IMR-90 (cell line): Measurements from ENCODE around the gene TOR4A. TPM values are rescaled to one million over a fixed set of nuclear protein-coding genes. Genes with fewer than 3 reads are reported as not detected.

Source experiments
- ATAC-seq: fragments of 200-7000 bp; cut with Tn5 transposase; 2 replicates; pipeline ENCODE4 v1.9.1; 2020; ENCODE audit warnings: low read depth, mild to moderate bottlenecking, moderate library complexity
- BruUV-seq: library from RNA; stranded (reverse); fragments of 400-500 nt; replicated peaks from 2 replicates; lab custom pipeline; 2021; lab: Mats Ljungman, UMichigan
- CTCF ChIA-PET: fragments of 300-600 bp; formaldehyde crosslinking; extraction: SDS; loops from one replicate; lab custom pipeline; 2021; ENCODE audit warnings: antibody characterized with exemption; lab: Yijun Ruan, JAX
- POLR2A ChIA-PET: fragments of 300-600 bp; sonication (Branson Sonifier 250); formaldehyde crosslinking; loops from one replicate; lab custom pipeline; 2022; ENCODE audit warnings: antibody characterized with exemption; ENCODE audit not compliant: unreplicated experiment; lab: Charles Lee
- DNase-seq: peaks from one replicate; pipeline ENCODE4 v3.0.0; 2013
- H2AFZ ChIP-seq: replicated peaks from 2 replicates; pipeline ENCODE3; 2013; ENCODE audit warnings: low read length, mild to moderate bottlenecking; ENCODE audit not compliant: poor library complexity
- H2AK5ac ChIP-seq: 2 replicates; pipeline ENCODE4 v1.6.1; 2013; ENCODE audit warnings: low read depth, low read length, inconsistent platforms
- H2AK9ac ChIP-seq: replicated peaks from 2 replicates; pipeline ENCODE3; 2013; ENCODE audit warnings: mild to moderate bottlenecking, low read depth, low read length, moderate library complexity; ENCODE audit not compliant: poor library complexity
- H2BK120ac ChIP-seq: 2 replicates; pipeline ENCODE4 v1.6.1; 2013; ENCODE audit warnings: low read depth, low read length, inconsistent platforms
- H2BK15ac ChIP-seq: 3 replicates; pipeline ENCODE4 v1.6.1; 2013; ENCODE audit warnings: low read depth, low read length, inconsistent platforms
- H2BK20ac ChIP-seq: 2 replicates; pipeline ENCODE4 v1.6.1; 2013; ENCODE audit warnings: low read depth, mild to moderate bottlenecking, inconsistent platforms, low read length, moderate library complexity
- H2BK5ac ChIP-seq: 2 replicates; pipeline ENCODE4 v1.6.1; 2013; ENCODE audit warnings: mild to moderate bottlenecking, low read depth, low read length, inconsistent platforms; ENCODE audit not compliant: poor library complexity, severe bottlenecking
- H3K14ac ChIP-seq: replicated peaks from 2 replicates; pipeline ENCODE4 v1.6.1; 2013; ENCODE audit warnings: low read depth, low read length, inconsistent platforms
- H3K18ac ChIP-seq: 2 replicates; pipeline ENCODE4 v1.6.1; 2013; ENCODE audit warnings: low read depth, low read length, control low read depth
- H3K23ac ChIP-seq: 2 replicates; pipeline ENCODE4 v1.6.1; 2013; ENCODE audit warnings: low read depth, low read length, inconsistent platforms
- H3K27ac ChIP-seq: 2 replicates; pipeline ENCODE4 v1.5.1; 2013; ENCODE audit warnings: mild to moderate bottlenecking, control low read depth, low read length; ENCODE audit not compliant: insufficient read depth
- H3K27me3 ChIP-seq: 2 replicates; pipeline ENCODE4 v1.6.1; 2013; ENCODE audit warnings: low read length; ENCODE audit not compliant: control insufficient read depth, insufficient read depth
- H3K36me3 ChIP-seq: 2 replicates; pipeline ENCODE4 v1.6.1; 2013; ENCODE audit warnings: low read length, mixed read lengths; ENCODE audit not compliant: control insufficient read depth, insufficient read depth
- H3K4ac ChIP-seq: 2 replicates; pipeline ENCODE4 v1.6.1; 2013; ENCODE audit warnings: low read depth, low read length, inconsistent platforms
- H3K4me1 ChIP-seq: 2 replicates; pipeline ENCODE4 v1.6.1; 2013; ENCODE audit warnings: low read length, mixed read lengths; ENCODE audit not compliant: control insufficient read depth, insufficient read depth
- H3K4me2 ChIP-seq: 2 replicates; pipeline ENCODE4 v1.6.1; 2013; ENCODE audit warnings: low read depth, mild to moderate bottlenecking, control low read depth, low read length, moderate library complexity
- H3K4me3 ChIP-seq: 2 replicates; pipeline ENCODE4 v1.5.1; 2013; ENCODE audit warnings: low read depth, mild to moderate bottlenecking, control low read depth, low read length, moderate library complexity; ENCODE audit not compliant: insufficient read depth
- H3K56ac ChIP-seq: 2 replicates; pipeline ENCODE4 v1.6.1; 2013; ENCODE audit warnings: low read length, inconsistent platforms; ENCODE audit not compliant: insufficient read depth; ENCODE audit errors: extremely low read depth
- H3K79me1 ChIP-seq, 2 experiments: 2 replicates each; pipeline ENCODE4 v1.6.1; 2013; ENCODE audit warnings: low read length in 2 of 2, inconsistent platforms in 1 of 2, low read depth in 1 of 2
- H3K9ac ChIP-seq: 2 replicates; pipeline ENCODE4 v1.6.1; 2013; ENCODE audit warnings: low read depth, low read length, control low read depth
- H3K9me1 ChIP-seq: 2 replicates; pipeline ENCODE4 v1.6.1; 2013; ENCODE audit warnings: low read length, inconsistent platforms; ENCODE audit not compliant: insufficient read depth
- H3K9me3 ChIP-seq: 2 replicates; pipeline ENCODE4 v1.6.1; 2013; ENCODE audit warnings: low read length; ENCODE audit not compliant: control insufficient read depth, insufficient read depth
- H4K20me1 ChIP-seq: 2 replicates; pipeline ENCODE4 v1.6.1; 2013; ENCODE audit warnings: low read length, inconsistent platforms; ENCODE audit not compliant: insufficient read depth
- H4K5ac ChIP-seq: 2 replicates; pipeline ENCODE4 v1.6.1; 2013; ENCODE audit warnings: mild to moderate bottlenecking, low read depth, low read length, control low read depth
- H4K8ac ChIP-seq, 2 experiments: 2 replicates each; pipeline ENCODE4 v1.6.1; 2013; ENCODE audit warnings: low read depth in 2 of 2, low read length in 2 of 2, control low read depth in 1 of 2, inconsistent platforms in 1 of 2
- H4K91ac ChIP-seq: 2 replicates; pipeline ENCODE4 v1.6.1; 2013; ENCODE audit warnings: low read depth, low read length, inconsistent platforms; ENCODE audit not compliant: insufficient read depth
- CHD1 ChIP-seq: IDR thresholded peaks from 2 replicates; pipeline ENCODE4 v1.6.1; 2012; ENCODE audit warnings: low read depth, low read length, improper control_type of control experiment
- MAFK ChIP-seq: IDR thresholded peaks from 2 replicates; pipeline ENCODE4 v1.6.1; 2012; ENCODE audit warnings: low read depth, low read length, improper control_type of control experiment
- MAZ ChIP-seq: IDR thresholded peaks from 2 replicates; pipeline ENCODE4 v1.6.1; 2012; ENCODE audit warnings: low read depth, mild to moderate bottlenecking, low read length, improper control_type of control experiment, moderate library complexity, borderline replicate concordance
- NFE2L2 ChIP-seq: fragments of 150-350 bp; IDR thresholded peaks from 2 replicates; pipeline ENCODE4 v1.6.1; 2016; ENCODE audit warnings: low read depth, mild to moderate bottlenecking, low read length
- POLR2A ChIP-seq: IDR thresholded peaks from 2 replicates; pipeline ENCODE4 v1.6.1; 2012; ENCODE audit warnings: mild to moderate bottlenecking, low read depth, low read length
- RAD21 ChIP-seq: IDR thresholded peaks from 2 replicates; pipeline ENCODE4 v1.6.1; 2012; ENCODE audit warnings: low read length, improper control_type of control experiment
- RCOR1 ChIP-seq: IDR thresholded peaks from 2 replicates; pipeline ENCODE4 v1.6.1; 2012; ENCODE audit warnings: mild to moderate bottlenecking, low read length, improper control_type of control experiment; ENCODE audit not compliant: insufficient replicate concordance
- WGBS, 2 experiments: methylation state at CpG; one replicate each; pipeline versions ENCODE4 v1.1.5 to v1.1.7; 2013; ENCODE audit warnings: missing lambda C conversion rate in 2 of 2; ENCODE audit not compliant: insufficient read length in 1 of 2; ENCODE audit errors: extremely low coverage in 2 of 2; 5-methylcytosine and 5-hydroxymethylcytosine counted together
- dilution Hi-C: fragments of 300-500 bp; cut with HindIII; formaldehyde crosslinking; loops from one replicate; pipeline ENCODE4 v1.14.3; 2018; ENCODE audit warnings: low sequenced_read_pairs; ENCODE audit not compliant: unreplicated experiment
- in situ Hi-C: fragments of 300-500 bp; cut with MboI; formaldehyde crosslinking; loops from 3 replicates; pipeline ENCODE4 v1.14.3; 2019; ENCODE audit warnings: low sequenced_read_pairs, inconsistent platforms, mixed read lengths
- intact Hi-C: fragments of 100-400 bp; cut with micrococcal nuclease; formaldehyde crosslinking; loops from 2 replicates; pipeline ENCODE4 v1.10.0; 2022
- polyA plus RNA-seq, 3 experiments: library from polyadenylated mRNA; depleted of rRNA; stranded (reverse); fragments of >200 nt; gene quantifications; 2 replicates each; pipeline ENCODE4 v1.2.3, GENCODE V29; 2012; ENCODE audit warnings: low replicate concordance in 1 of 3
- total RNA-seq: library from RNA; depleted of rRNA; stranded (reverse); fragments of >200 nt; gene quantifications from 2 replicates; pipeline ENCODE4 v1.2.3, GENCODE V29; 2012
- TF ChIP-seq, protein P1 (sequence below): fragments of 150-350 bp; IDR thresholded peaks from 2 replicates; pipeline ENCODE4 v1.6.1; 2017; ENCODE audit warnings: mild to moderate bottlenecking, antibody characterized with exemption, low read length, low read depth
- TF ChIP-seq, protein P2 (sequence below): fragments of 150-350 bp; IDR thresholded peaks from 2 replicates; pipeline ENCODE4 v1.6.1; 2016; ENCODE audit warnings: low read depth, mild to moderate bottlenecking, low read length, moderate library complexity, borderline replicate concordance

Gene TOR4A
- total and polyA plus RNA-seq, 2 of the 4 experiments (the other 2 are of a cell fraction) = 9.7 to 22.9 TPM

DNA sequence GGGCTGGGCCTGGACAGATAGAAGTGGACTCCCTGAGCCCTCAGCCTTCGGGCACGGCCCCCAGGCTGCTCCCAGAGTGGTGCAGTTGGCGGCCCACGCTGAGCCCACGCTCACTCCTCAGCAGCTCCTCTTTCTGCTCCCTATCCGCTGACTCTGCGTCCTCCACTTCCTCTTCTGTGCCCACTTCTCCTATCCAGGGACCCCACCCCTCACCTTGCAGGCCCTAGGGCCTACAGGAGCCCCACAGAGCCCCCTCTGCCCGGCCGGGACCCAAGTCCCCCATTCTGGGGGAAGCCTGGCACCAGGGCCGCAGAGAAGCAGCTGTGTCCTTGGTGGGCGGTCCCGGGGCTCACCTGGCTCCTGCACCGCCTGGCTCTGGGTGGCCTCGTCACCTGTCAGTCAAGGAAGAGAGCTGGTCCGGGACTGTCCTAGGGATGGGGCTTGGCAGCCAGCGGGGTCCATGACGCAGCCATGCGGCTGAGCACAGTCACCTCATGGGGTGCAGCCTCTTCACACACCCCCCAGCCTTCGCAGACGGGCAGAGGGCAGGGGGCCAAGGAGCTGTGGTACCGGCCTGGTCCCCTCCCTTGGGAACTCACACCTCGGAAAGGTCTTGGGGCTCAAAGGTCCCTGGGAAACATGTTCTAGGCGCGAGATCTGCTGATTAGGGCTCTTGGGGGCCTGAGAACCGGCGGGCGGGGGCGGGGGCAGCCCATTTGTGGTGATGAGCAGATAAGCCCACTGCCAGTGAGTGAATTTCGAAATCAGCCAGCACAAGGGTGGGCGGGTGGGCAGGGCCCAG, 29.9 kb downstream of the TOR4A start:
- Histone ChIP-seq H3K36me3 (no peaks in the 10 kb centered on the region), H4K91ac (no peak overlapping the region), H3K79me1 (no peaks in the 10 kb centered on the region), H4K20me1 (no peaks in the 10 kb centered on the region), H2BK5ac (no peak overlapping the region), H3K14ac (no peak overlapping the region), H3K4me1 (no peaks in the 10 kb centered on the region; the same call in 1 of the 2 replicates), H3K27me3 (peaks cover 6% of the 10 kb centered on the region; the same call in 1 of the 2 replicates), H4K8ac (no peak overlapping the region), H2AK9ac (no peak overlapping the region), H3K9me1 (no peaks in the 10 kb centered on the region), H3K4me2 (no peak overlapping the region), H3K56ac (no peak overlapping the region), H2BK120ac (no peak overlapping the region), H3K9me3 (no peaks in the 10 kb centered on the region), H3K27ac (no peak overlapping the region), H2AFZ (no peak overlapping the region), H4K5ac (no peak overlapping the region), H2BK15ac (no peak overlapping the region), H3K18ac (no peak overlapping the region), H3K9ac (no peak overlapping the region), H2AK5ac (no peak overlapping the region), H3K23ac (no peak overlapping the region), H2BK20ac (no peak overlapping the region), H3K4me3 (no peak overlapping the region), H3K4ac (no peak overlapping the region)
- WGBS, 2 experiments = 48% methylated on average over 12 of the region's 30 CpGs; no CpG with 5 or more reads in 1 of the 2 experiments
- DNase-seq (no peak), ATAC-seq (no peak)
- in situ Hi-C loops (no loop called here), dilution Hi-C loops (no loop called here), intact Hi-C loops (no loop called here)
- TF ChIP-seq MAFK = no peak
- TF ChIP-seq RCOR1 = no peak
- TF ChIP-seq, protein P1, sequence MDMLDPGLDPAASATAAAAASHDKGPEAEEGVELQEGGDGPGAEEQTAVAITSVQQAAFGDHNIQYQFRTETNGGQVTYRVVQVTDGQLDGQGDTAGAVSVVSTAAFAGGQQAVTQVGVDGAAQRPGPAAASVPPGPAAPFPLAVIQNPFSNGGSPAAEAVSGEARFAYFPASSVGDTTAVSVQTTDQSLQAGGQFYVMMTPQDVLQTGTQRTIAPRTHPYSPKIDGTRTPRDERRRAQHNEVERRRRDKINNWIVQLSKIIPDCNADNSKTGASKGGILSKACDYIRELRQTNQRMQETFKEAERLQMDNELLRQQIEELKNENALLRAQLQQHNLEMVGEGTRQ = no peak
- no peak for TF ChIP-seq CHD1
- no peak for TF ChIP-seq MAZ
- no peak for TF ChIP-seq NFE2L2
- no peak for TF ChIP-seq RAD21
- TF ChIP-seq POLR2A = no peak
- TF ChIP-seq, protein P2, sequence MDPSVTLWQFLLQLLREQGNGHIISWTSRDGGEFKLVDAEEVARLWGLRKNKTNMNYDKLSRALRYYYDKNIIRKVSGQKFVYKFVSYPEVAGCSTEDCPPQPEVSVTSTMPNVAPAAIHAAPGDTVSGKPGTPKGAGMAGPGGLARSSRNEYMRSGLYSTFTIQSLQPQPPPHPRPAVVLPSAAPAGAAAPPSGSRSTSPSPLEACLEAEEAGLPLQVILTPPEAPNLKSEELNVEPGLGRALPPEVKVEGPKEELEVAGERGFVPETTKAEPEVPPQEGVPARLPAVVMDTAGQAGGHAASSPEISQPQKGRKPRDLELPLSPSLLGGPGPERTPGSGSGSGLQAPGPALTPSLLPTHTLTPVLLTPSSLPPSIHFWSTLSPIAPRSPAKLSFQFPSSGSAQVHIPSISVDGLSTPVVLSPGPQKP = no peak
- no TSS peak for BruUV-seq
- POLR2A ChIA-PET = no interaction called here
- CTCF ChIA-PET = no interaction called here
